Activated CD4-positive, alpha-beta T cell treated with anti-CD3 and anti-CD28 coated beads, Interleukin-2, Interleukin-6, amounts not matched to agents 100 ng/mL and 50 ng/mL, durations not matched to agents 16 hours and 8 hours (primary cell): ENCODE results near the gene IFNAR1.

Experiments
- DNase-seq: peaks from one replicate; pipeline ENCODE4 v3.0.0-alpha.2; 2020

IFNAR1 gene

GRCh38 chr21:33324291-33325221 is at the start of gene IFNAR1:
TSS of gene IFNAR1 (plus strand) at chr21:33324970. CDS start at chr21:33325056, 86 bp downstream.
- peak; percentile 99 for DNase-seq

- no peak for DNase-seq
These were observed 46.0 kb upstream of the IFNAR1 start for GRCh38 chr21:33278721-33279120.

GRCh38 chr21:33279330-33279820 is 45.4 kb upstream of the IFNAR1 start:
- no peak for DNase-seq

GRCh38 chr21:33281096-33281652 is 43.6 kb upstream of the IFNAR1 start:
- no peak for DNase-seq

GRCh38 chr21:33283203-33283602 is 41.6 kb upstream of the IFNAR1 start:
- no peak for DNase-seq

GRCh38 chr21:33286076-33286475 is 38.7 kb upstream of the IFNAR1 start:
- DNase-seq: no peak

GRCh38 chr21:33286600-33287456 is 37.9 kb upstream of the IFNAR1 start:
- no peak for DNase-seq

- no peak for DNase-seq
These were observed 35.5 kb upstream of the IFNAR1 start for GRCh38 chr21:33289199-33289819.

- no peak for DNase-seq
These were observed 34.3 kb upstream of the IFNAR1 start for GRCh38 chr21:33290441-33290840.

GRCh38 chr21:33291686-33292085 is 33.1 kb upstream of the IFNAR1 start:
- no peak for DNase-seq

- DNase-seq: no peak
These were observed 32.0 kb upstream of the IFNAR1 start for GRCh38 chr21:33292724-33293123.

- DNase-seq: no peak
These were observed 31.6 kb upstream of the IFNAR1 start for GRCh38 chr21:33293136-33293535.

GRCh38 chr21:33293811-33294216 is 31.0 kb upstream of the IFNAR1 start:
- no peak for DNase-seq

GRCh38 chr21:33296156-33296555 is 28.6 kb upstream of the IFNAR1 start:
- no peak for DNase-seq

- DNase-seq: peak; percentile 27
These were observed 25.5 kb upstream of the IFNAR1 start for GRCh38 chr21:33299181-33299752.

- no peak for DNase-seq
These were observed 23.8 kb upstream of the IFNAR1 start for GRCh38 chr21:33300701-33301631.

GRCh38 chr21:33301632-33302002 is 23.2 kb upstream of the IFNAR1 start:
- DNase-seq: no peak

GRCh38 chr21:33302055-33302454 is 22.7 kb upstream of the IFNAR1 start:
- DNase-seq: no peak

GRCh38 chr21:33302796-33303195 is 22.0 kb upstream of the IFNAR1 start:
- DNase-seq: no peak

- no peak for DNase-seq
These were observed 19.5 kb upstream of the IFNAR1 start for GRCh38 chr21:33305344-33305671.

GRCh38 chr21:33305938-33306337 is 18.8 kb upstream of the IFNAR1 start:
- DNase-seq: no peak
